CD4-positive, alpha-beta T cell treated with Interleukin-4 for 4 hours (primary cell): Measurements from ENCODE around the gene LSP1.
"Not testable (repeated sequence)": the region's sequence is repeated elsewhere in the genome, so short reads cannot be mapped to it uniquely, and the experiment has no call there.

Experiments
- DNase-seq: peaks from one replicate; pipeline ENCODE4 v3.0.0-alpha.2; 2020

Gene LSP1

DNA sequence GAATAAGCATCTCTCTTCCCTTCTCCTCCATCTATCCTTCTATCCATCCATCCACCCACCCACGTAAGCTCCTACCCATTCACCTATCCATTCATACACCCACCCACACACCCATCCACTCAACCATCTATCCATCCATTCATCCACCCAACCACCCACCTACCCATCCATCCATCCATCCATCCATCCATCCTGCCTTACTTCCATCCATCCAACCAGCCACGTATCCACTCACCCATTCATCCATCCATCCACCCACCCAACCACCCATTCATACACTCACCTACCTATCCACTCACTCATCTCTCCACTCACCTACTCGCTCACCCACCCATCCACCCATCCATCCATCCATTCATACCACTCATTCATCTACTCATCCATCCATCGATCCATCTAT lies 79.8 kb downstream of the LSP1 start:
- DNase-seq = no peak

DNA sequence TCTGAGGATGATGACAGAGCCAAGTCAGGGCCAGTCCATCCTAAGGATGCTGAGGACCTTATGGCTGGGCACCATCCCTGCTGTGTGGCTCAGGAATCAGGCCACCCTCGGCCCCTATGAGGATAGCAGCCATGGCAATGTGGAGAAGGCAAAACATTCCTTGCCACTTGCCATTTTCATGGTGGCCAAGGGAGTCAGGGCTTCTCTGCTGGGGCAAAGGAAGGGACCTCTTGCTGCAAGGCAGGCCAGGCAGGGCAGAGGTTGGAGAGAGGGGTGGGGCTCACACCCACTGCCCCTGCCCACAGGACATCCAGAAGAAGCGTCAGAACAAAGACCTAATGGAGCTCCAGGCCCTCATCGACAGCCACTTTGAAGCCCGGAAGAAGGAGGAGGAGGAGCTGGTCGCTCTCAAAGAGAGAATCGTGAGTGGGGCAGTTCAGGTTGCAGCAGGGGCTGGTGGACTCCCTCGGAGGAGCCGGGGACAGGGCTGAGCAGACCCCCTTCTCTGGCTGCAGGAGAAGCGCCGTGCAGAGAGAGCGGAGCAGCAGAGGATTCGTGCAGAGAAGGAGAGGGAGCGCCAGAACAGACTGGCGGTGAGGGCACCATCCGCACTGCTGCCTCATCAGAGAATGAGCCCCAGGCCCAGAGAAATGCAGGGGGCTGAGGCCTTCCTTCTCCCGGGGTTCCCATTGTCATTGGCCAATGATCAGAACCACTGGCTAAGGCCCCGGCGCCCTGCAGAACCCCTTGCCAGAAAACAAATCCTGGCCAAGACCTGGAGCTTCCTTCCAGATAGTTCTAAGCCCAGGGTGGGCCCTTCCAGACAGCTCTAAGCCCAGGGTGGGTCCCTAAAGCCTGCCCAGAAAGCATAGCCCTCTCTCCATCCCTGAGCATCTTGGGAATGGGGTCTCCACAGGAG lies 80.8 kb downstream of the LSP1 start:
- no peak for DNase-seq

DNA sequence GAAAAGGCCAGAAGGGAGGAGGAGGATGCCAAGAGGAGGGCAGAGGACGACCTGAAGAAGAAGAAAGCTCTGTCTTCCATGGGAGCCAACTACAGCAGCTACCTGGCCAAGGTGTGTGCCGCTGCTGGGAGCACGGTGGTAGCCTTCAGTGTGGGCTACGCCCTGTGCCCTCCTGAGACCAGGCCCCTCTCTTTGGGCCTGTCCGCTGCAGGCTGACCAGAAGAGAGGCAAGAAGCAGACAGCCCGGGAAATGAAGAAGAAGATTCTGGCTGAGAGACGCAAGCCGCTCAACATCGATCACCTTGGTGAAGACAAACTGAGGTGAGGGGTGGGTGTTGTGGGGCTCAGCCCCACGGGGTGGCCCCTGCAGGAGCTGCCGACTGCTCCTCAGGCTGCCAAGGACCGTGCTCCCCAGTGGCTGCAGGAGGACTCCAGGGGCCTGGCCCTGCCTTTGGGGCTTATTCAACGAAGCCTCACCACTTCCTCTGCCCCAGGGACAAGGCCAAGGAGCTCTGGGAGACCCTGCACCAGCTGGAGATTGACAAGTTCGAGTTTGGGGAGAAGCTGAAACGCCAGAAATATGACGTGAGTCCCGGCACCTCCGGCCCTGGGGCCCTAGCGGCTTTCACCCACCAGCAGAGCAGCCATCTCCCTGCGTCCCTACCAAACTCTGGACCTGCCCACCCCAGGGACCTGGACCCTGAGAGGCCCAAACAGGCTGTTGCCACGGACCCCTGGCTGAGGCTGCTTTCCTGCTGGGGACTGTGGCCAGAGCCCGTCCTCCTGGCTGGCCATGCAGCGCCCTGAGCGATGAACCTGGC lies 81.7 kb downstream of the LSP1 start:
- DNase-seq = no peak

DNA sequence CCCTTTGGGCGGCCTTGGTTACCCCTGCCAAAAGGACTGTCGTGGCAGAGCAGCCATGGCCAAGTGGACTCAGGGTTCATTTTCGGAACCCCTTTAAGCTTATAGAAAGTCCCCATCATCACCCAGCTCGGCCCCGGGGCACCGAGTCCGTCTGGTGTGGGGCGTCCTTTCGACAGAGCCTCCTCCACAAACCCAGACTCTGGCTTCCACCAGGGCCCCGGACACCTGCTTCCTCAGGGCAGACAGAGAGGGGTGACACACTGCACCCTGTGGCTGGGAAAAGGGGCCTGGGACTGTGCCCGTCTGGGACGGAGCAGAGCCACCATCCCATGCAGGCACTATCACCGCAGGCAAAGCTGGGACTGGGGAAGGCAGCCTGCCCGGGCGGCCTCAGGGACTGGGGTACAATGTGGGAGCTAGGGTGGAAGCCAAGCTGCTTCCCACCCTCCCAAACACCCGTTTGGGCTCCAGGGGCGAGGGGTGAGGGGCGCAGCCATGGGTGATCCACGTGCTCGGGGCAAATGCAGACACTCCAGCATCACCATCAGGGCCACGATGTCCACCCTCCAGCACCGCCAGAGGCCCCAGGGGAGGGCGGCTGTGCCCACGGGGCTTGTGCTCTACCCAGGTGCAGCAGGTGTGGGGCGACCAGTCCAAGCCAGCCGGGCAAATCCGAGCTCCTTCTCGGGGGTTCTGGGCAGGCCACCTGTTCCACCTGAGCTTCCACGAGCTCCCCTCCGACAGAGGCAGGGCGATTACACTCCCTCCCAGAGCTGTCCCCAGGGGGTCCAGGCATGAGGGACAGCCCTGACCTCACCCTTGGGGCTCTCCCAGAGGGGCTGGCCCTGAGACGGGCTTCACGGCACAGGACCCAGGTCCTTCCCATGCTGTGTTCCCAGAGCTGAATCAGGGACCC lies 82.5 kb downstream of the LSP1 start:
- no peak for DNase-seq

DNA sequence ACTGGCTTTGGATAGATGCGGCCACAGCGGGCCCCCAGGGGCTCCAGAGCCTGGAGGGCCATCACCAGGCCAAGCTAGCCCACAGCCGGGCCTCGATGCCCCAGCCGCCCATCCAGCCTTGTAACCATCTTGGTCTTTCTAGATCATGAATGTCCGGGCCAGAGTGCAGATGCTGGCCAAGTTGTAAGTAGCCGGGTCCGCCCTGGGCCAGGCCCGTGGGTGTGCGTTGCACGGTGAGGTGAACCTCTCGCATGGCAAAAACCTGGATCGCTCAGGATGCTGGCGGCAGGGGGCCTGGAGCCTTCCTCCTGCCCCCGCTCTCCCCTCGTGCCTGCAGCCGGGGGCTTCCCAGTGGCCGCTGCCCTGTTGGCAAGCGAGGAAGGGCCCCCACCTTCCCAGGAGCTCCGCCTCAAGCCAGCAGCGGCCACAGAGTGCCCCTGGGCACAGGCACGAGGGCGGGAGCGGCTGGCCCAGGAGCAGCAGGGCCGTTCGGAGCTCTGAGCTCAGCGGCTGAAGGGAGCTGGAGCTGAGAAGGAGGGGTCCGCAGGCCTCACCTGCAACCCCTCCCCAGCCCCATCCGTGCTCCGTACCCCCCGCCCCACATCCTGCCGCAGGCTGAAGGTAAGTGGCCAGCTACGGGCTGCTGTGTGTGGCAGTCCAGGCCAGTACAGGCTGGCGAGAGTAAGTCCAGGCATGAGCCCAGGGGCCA lies 83.3 kb downstream of the LSP1 start:
- DNase-seq = no peak

DNA sequence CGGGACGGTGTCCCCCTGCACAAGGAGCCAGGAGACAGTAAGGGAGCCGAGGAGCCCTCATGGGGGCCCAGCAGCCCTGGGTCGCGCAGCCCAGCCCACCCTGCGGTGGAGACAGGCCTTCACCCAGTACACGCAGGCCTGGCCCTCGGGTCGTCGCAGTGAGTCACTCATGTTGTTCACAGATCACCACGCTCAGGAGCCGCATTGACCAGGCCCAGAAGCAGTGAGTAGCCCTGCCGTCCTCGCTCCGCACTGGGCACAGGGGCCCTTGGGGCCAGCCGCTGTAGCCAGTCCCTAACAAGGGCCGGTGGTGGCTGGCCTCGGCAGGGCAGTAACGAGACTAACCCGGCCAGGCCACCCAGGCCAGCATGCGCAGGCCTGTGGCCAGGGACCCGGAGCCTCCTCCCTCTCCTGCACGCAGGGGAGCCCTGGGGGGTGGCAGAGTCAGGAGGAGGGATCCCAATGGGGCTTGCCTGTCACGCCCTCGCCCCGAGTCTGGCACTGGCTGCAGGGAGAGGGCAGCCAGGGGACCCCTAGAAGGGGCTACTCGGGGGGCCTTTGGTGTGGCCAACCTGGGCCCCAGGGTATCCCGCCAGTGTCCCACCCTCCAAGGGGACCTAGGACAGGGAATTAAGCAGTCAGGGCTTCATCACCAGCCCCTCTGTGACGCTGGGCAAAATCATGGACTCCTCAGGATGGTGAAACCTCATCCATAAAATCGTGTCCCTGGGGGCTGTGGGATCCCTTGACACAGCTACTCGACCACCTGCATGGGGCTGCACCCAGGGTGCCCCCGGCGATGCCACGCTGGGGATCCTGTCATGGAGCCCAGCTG lies 84.1 kb downstream of the LSP1 start:
- DNase-seq = no peak

DNA sequence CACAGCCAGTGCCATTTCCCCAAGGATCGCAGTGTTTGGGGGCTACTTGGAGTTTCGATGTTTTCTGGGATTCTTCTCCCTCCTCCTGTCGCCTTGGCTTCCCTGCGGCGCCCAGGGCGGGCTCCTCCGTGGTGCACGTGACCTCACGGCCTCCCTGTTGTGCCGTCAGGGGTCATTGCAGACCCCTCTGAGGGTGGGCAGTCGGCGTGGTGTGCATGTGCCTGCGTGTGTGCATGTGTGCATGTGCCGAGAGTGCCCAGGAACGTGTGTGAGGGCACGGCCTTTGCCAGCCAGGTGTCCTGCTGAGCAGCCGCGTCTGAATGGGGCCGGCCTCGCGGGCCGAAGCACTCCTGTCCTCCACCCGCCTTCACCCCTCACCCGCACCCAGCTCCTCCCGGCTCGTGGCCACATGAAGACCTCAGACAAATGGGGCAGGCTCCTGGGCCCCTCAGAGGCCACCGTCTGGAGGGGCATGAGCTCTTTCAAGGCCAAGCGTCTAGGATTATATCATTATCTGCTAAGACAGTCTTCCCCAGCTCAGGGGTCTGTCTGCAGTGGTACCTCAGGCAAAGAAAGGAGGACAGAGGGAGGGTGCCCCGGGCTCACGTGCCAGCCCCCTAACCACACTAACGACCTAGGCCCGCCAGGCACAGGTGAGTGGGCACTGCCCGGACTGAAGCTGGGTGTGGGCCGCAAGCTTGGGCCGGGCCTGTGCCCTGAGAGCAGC lies 84.9 kb downstream of the LSP1 start:
- DNase-seq = no peak

DNA sequence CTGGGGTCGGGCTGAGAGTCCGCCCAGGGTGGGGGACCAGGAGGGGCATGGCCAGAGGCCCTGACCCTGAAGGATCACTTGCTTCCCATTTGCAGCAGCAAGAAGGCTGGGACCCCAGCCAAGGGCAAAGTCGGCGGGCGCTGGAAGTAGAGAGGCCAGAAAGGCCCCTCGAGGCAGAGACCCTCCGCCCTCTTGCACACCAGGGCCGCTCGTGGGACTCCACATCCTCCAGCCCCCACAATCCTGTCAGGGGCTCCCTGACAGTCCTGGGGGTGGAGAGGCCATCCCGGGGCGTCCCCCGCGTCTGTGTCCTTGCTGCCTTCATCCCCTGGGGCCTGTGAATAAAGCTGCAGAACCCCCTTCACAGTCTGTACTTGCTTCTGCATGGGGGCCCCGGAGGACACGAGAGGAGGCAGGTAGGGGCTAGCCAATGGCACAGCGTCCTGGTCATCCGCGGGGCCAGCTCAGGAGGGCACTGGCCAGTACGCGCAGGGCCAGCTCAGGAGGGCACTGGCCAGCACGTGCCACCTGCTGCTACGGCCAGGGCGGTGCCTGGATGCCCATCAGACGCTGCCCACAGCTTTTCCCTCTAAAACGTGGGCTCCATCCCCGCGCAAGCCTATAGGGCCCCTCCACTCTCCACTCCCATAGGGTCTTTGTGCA lies 85.6 kb downstream of the LSP1 start:
- DNase-seq = no peak

DNA sequence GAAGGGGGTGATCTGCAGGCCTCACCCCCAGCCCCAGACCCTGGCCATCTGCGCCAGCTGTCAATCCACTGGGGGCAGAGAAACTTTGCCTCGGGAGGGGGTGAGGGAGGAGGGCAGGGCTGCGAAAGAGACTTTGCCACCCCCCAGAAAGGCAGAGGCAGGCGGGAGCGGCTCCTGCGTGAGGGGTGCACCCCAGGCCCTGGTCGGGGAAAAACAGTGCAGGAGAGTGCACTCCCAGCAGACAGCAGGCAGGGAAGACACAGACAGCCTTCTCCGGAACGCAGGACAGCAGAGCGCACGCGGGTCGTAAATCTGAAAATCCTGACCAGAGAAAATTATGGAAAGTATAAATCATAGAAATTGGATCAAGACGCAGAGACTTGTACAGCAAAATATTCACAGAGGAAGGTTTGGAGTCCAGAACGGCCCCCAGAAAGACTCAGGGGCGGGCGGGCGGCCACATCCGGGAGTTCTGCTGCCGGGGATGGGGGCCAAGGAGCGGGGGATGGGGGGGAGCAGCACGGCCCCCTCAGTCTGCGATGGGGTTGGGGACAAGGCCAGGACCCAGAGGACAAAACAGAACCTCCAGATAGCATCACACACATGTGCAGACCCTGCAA lies 86.2 kb downstream of the LSP1 start:
- DNase-seq = no peak

DNA sequence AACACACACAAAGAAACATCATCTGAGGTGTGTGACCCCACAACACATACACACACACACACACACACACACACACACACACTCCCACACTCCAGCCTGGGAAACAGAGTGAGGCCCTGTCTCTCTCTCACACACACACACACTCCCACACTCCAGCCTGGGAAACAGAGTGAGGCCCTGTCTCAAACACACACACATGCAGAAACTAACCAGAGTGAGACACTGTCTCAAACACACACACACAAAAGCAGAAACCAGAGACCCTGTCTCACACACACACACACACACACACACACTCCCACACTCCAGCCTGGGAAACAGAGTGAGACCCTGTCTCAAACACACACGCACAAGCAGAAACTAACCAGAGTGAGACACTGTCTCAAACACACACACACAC lies 86.9 kb downstream of the LSP1 start:
- not testable (repeated sequence) for DNase-seq
